H9 (cell line): Measurements from ENCODE around the gene TENM4. TPM values are rescaled to one million over a fixed set of nuclear protein-coding genes. Genes with fewer than 3 reads are reported as not detected.

Experiments used
- DNase-seq: peaks from one replicate; pipeline ENCODE4 v3.0.0-alpha.2; 2017
- H2AFZ ChIP-seq: one replicate; pipeline ENCODE4 v1.6.1; 2013; ENCODE audit warnings: mild to moderate bottlenecking, low read length, control low read depth, moderate library complexity
- H2AK5ac ChIP-seq: 2 replicates; pipeline ENCODE4 v1.6.1; 2013; ENCODE audit warnings: low read length, control low read depth, mixed read lengths; ENCODE audit not compliant: insufficient read length
- H2BK120ac ChIP-seq: one replicate; pipeline ENCODE4 v1.6.1; 2013; ENCODE audit warnings: low read depth, mild to moderate bottlenecking, low read length, control low read depth, inconsistent platforms; ENCODE audit not compliant: poor library complexity, severe bottlenecking
- H2BK12ac ChIP-seq: 2 replicates; pipeline ENCODE4 v1.6.1; 2013; ENCODE audit warnings: low read length, control low read depth, mixed read lengths, low read depth; ENCODE audit not compliant: insufficient read length
- H2BK15ac ChIP-seq: 2 replicates; pipeline ENCODE4 v1.6.1; 2013; ENCODE audit warnings: low read depth, low read length, control low read depth
- H2BK20ac ChIP-seq: one replicate; pipeline ENCODE4 v1.6.1; 2013; ENCODE audit warnings: low read depth, mild to moderate bottlenecking, low read length, control low read depth, inconsistent platforms; ENCODE audit not compliant: poor library complexity, severe bottlenecking
- H2BK5ac ChIP-seq: 2 replicates; pipeline ENCODE4 v1.6.1; 2013; ENCODE audit warnings: low read length, control low read depth, mixed read lengths; ENCODE audit not compliant: insufficient read length
- H3K14ac ChIP-seq: 2 replicates; pipeline ENCODE4 v1.6.1; 2013; ENCODE audit warnings: low read length, control low read depth; ENCODE audit not compliant: insufficient read depth
- H3K18ac ChIP-seq: 2 replicates; pipeline ENCODE4 v1.6.1; 2013; ENCODE audit warnings: low read depth, mild to moderate bottlenecking, mixed read lengths, low read length, control low read depth; ENCODE audit not compliant: insufficient read length
- H3K23ac ChIP-seq: 2 replicates; pipeline ENCODE4 v1.6.1; 2013; ENCODE audit warnings: low read length, control low read depth, mixed read lengths, low read depth; ENCODE audit not compliant: insufficient read length
- H3K23me2 ChIP-seq: 2 replicates; pipeline ENCODE4 v1.6.1; 2013; ENCODE audit warnings: low read depth, mild to moderate bottlenecking, mixed read lengths, low read length, control low read depth; ENCODE audit not compliant: insufficient read length, poor library complexity, severe bottlenecking
- H3K27ac ChIP-seq: 2 replicates; pipeline ENCODE4 v1.5.1; 2013; ENCODE audit warnings: low read length, control low read depth, mixed read lengths, low read depth; ENCODE audit not compliant: insufficient read length
- H3K27me3 ChIP-seq: 2 replicates; pipeline ENCODE4 v1.6.1; 2013; ENCODE audit warnings: low read length, control low read depth, inconsistent platforms; ENCODE audit not compliant: insufficient read depth
- H3K4ac ChIP-seq: 2 replicates; pipeline ENCODE4 v1.6.1; 2013; ENCODE audit warnings: low read depth, mild to moderate bottlenecking, control low read depth, inconsistent platforms, low read length, moderate library complexity
- H3K4me1 ChIP-seq: 2 replicates; pipeline ENCODE4 v1.6.1; 2013; ENCODE audit warnings: low read length, control low read depth, inconsistent platforms; ENCODE audit not compliant: insufficient read depth
- H3K4me2 ChIP-seq: 2 replicates; pipeline ENCODE4 v1.6.1; 2013; ENCODE audit warnings: low read length, control low read depth, mixed read lengths; ENCODE audit not compliant: insufficient read length, insufficient read depth
- H3K56ac ChIP-seq: 2 replicates; pipeline ENCODE4 v1.6.1; 2013; ENCODE audit warnings: low read depth, mild to moderate bottlenecking, mixed read lengths, low read length, control low read depth; ENCODE audit not compliant: insufficient read length
- H3K79me1 ChIP-seq: 2 replicates; pipeline ENCODE4 v1.6.1; 2013; ENCODE audit warnings: low read depth, mild to moderate bottlenecking, moderate library complexity, low read length, control low read depth, inconsistent platforms; ENCODE audit not compliant: insufficient read depth, poor library complexity, severe bottlenecking
- H3K79me2 ChIP-seq: 2 replicates; pipeline ENCODE4 v1.6.1; 2013; ENCODE audit warnings: low read length, control low read depth, inconsistent platforms; ENCODE audit not compliant: insufficient read depth
- H3K9ac ChIP-seq: 2 replicates; pipeline ENCODE4 v1.6.1; 2013; ENCODE audit warnings: low read length, control low read depth, mixed read lengths; ENCODE audit not compliant: insufficient read length; ENCODE audit errors: extremely low read depth
- H3K9me3 ChIP-seq: one replicate; pipeline ENCODE4 v1.6.1; 2013; ENCODE audit warnings: low read depth, low read length, inconsistent platforms; ENCODE audit not compliant: control insufficient read depth
- H3T11ph ChIP-seq: one replicate; pipeline ENCODE4 v1.6.1; 2013; ENCODE audit warnings: mild to moderate bottlenecking, low read length, control low read depth, inconsistent platforms
- H4K20me1 ChIP-seq: one replicate; pipeline ENCODE4 v1.6.1; 2013; ENCODE audit not compliant: control insufficient read depth, insufficient read length, insufficient read depth
- H4K5ac ChIP-seq: 2 replicates; pipeline ENCODE4 v1.6.1; 2013; ENCODE audit warnings: low read depth, mild to moderate bottlenecking, mixed read lengths, low read length, control low read depth; ENCODE audit not compliant: insufficient read length
- H4K8ac ChIP-seq: replicated peaks from 2 replicates; pipeline ENCODE4 v1.6.1; 2013; ENCODE audit warnings: low read length, control low read depth, mixed read lengths, low read depth; ENCODE audit not compliant: insufficient read length
- H4K91ac ChIP-seq: 2 replicates; pipeline ENCODE4 v1.6.1; 2013; ENCODE audit warnings: low read depth, mild to moderate bottlenecking, moderate library complexity, mixed read lengths, low read length, control low read depth; ENCODE audit not compliant: insufficient read length
- H3K27ac Mint-ChIP-seq, 3 experiments: 2 replicates in 2 of 3; 3 replicates in 1 of 3; pipeline ENCODE4 v1.8.0; 2020 to 2021; ENCODE audit warnings: mixed read lengths in 3 of 3, mild to moderate bottlenecking in 1 of 3, moderate library complexity in 1 of 3
- H3K27me3 Mint-ChIP-seq: 2 replicates; pipeline ENCODE4 v1.8.0; 2021; ENCODE audit warnings: low read depth, mild to moderate bottlenecking, moderate library complexity, mixed read lengths
- H3K36me3 Mint-ChIP-seq, 3 experiments: 2 replicates in 2 of 3; 3 replicates in 1 of 3; pipeline ENCODE4 v1.8.0; 2020 to 2021; ENCODE audit warnings: low read depth in 3 of 3, mixed read lengths in 3 of 3; ENCODE audit not compliant: insufficient read depth in 1 of 3
- H3K4me1 Mint-ChIP-seq, 2 experiments: 2 replicates each; pipeline ENCODE4 v1.8.0; 2020; ENCODE audit warnings: mixed read lengths in 2 of 2
- H3K4me3 Mint-ChIP-seq, 2 experiments: 2 replicates in 1 of 2; 3 replicates in 1 of 2; pipeline ENCODE4 v1.8.0; 2020 to 2021; ENCODE audit warnings: mild to moderate bottlenecking in 2 of 2, mixed read lengths in 2 of 2, moderate library complexity in 1 of 2
- H3K9me3 Mint-ChIP-seq, 2 experiments: 2 replicates in 1 of 2; 3 replicates in 1 of 2; pipeline ENCODE4 v1.8.0; 2020; ENCODE audit warnings: mild to moderate bottlenecking in 2 of 2, mixed read lengths in 2 of 2, moderate library complexity in 1 of 2
- CTCF ChIP-seq: fragments of 200-600 bp; sonication (generic); conservative IDR thresholded peaks from 3 replicates; pipeline ENCODE4 v1.8.0; 2021; ENCODE audit warnings: antibody characterized with exemption, mild to moderate bottlenecking
- WGBS: extraction: QIAGEN DNeasy Blood & Tissue Kit; methylation state at CpG from one replicate; pipeline ENCODE4 v1.1.7; 2013; ENCODE audit warnings: missing lambda C conversion rate, low lambda C conversion rate, mixed read lengths; ENCODE audit not compliant: insufficient read length; ENCODE audit errors: extremely low coverage; 5-methylcytosine and 5-hydroxymethylcytosine counted together
- total RNA-seq: library from RNA; stranded (reverse); gene quantifications from 2 replicates; pipeline ENCODE4 v1.2.1, GENCODE V29; 2021

TENM4 gene
- total RNA-seq, 1 experiment from 2014 or later: 4.6 TPM

- Histone ChIP-seq H3K9ac (no peak overlapping the region), H3K14ac (no peak overlapping the region), H2AK5ac (no peak overlapping the region), H3K79me1 (no peaks in the 10 kb centered on the region), H3K4me1 (no peaks in the 10 kb centered on the region), H4K5ac (no peak overlapping the region), H2BK12ac (no peak overlapping the region), H4K8ac (no peak overlapping the region), H2AFZ (no peak overlapping the region), H3K9me3 (no peaks in the 10 kb centered on the region), H3T11ph (no peak overlapping the region), H3K23me2 (no peaks in the 10 kb centered on the region), H3K27me3 (no peaks in the 10 kb centered on the region), H3K79me2 (no peaks in the 10 kb centered on the region), H2BK5ac (no peak overlapping the region), H3K4me2 (no peak overlapping the region), H3K27ac (no peak overlapping the region), H2BK120ac (no peak overlapping the region), H2BK15ac (no peak overlapping the region), H3K18ac (no peak overlapping the region), H2BK20ac (no peak overlapping the region), H3K56ac (no peak overlapping the region), H4K91ac (no peak overlapping the region), H3K23ac (no peak overlapping the region), H3K4ac (no peak overlapping the region), H4K20me1 (no peaks in the 10 kb centered on the region)
- Mint-ChIP-seq H3K4me1 (peaks cover 10 to 17% of the 10 kb centered on the region in 2 experiments), H3K27ac (no peak overlapping the region), H3K27me3 (peaks cover 3% of the 10 kb centered on the region; the same call in 1 of the 2 replicates), H3K9me3 (no peaks in the 10 kb centered on the region), H3K4me3 (no peak overlapping the region), H3K36me3 (no peaks in the 10 kb centered on the region)
- no CpG with 5 or more reads among the region's 9 CpGs for WGBS
- TF ChIP-seq CTCF: no peak
- no peak for DNase-seq
Measured at GRCh38 chr11:78647986-78648875, 792.6 kb downstream of the TENM4 start.
